GM12878 (cell line): ENCODE data around the gene KCNA3. TPM values are rescaled to one million over a fixed set of nuclear protein-coding genes. Genes with fewer than 3 reads are reported as not detected.

Experiments used
- ATAC-seq: fragments of 200-7000 bp; cut with Tn5 transposase; 3 replicates; pipeline ENCODE4 v1.9.1; 2020; ENCODE audit warnings: mild to moderate bottlenecking, moderate library complexity
- BruUV-seq: library from RNA; stranded (reverse); fragments of 400-500 nt; replicated peaks from 2 replicates; lab custom pipeline; 2021; lab: Mats Ljungman, UMichigan
- CTCF ChIA-PET: fragments of 300-600 bp; sonication (Branson Sonifier 250); formaldehyde crosslinking; extraction: SDS; loops from one replicate; lab custom pipeline; 2021; ENCODE audit warnings: inconsistent platforms; lab: Yijun Ruan, JAX
- POLR2A ChIA-PET: fragments of 350-600 bp; formaldehyde crosslinking; extraction: SDS; loops from one replicate; lab custom pipeline; 2021; ENCODE audit warnings: inconsistent platforms; lab: Charles Lee
- RAD21 ChIA-PET: fragments of 300-600 bp; sonication (Branson Sonifier 250); formaldehyde crosslinking; loops from one replicate; lab custom pipeline; 2023; ENCODE audit warnings: antibody characterized with exemption; ENCODE audit not compliant: unreplicated experiment; lab: Charles Lee
- SMC1A ChIA-PET: fragments of 300-600 bp; sonication (Branson Sonifier 250); formaldehyde crosslinking; loops from one replicate; lab custom pipeline; 2023; ENCODE audit not compliant: unreplicated experiment, uncharacterized antibody; lab: Charles Lee
- DNase-seq: peaks from one replicate; pipeline ENCODE4 v3.0.0-alpha.2; 2011; ENCODE audit warnings: low read depth, low spot score
- FAIRE-seq: peaks from 3 replicates; lab custom pipeline; 2011; peaks lifted over from hg19 to GRCh38; lab: Jason Lieb, UNC
- H2AFZ ChIP-seq: 2 replicates; pipeline ENCODE4 v1.6.0; 2011; ENCODE audit warnings: low read depth, low read length, control low read depth; ENCODE audit not compliant: control insufficient read depth
- H3K27ac ChIP-seq: 2 replicates; pipeline ENCODE4 v1.5.1; 2011; ENCODE audit warnings: control low read depth; ENCODE audit not compliant: control insufficient read depth, insufficient read depth
- H3K27me3 ChIP-seq, 2 experiments: replicated peaks in 1 of 2; 2 replicates each; pipeline versions ENCODE4 v1.6.0 to v1.6.1; 2011; ENCODE audit warnings: low read length in 1 of 2; ENCODE audit not compliant: control insufficient read depth in 2 of 2, insufficient read depth in 2 of 2
- H3K36me3 ChIP-seq, 2 experiments: 2 replicates each; pipeline ENCODE4 v1.5.1; 2011; ENCODE audit warnings: low read length in 1 of 2; ENCODE audit not compliant: control insufficient read depth in 2 of 2, insufficient read depth in 2 of 2
- H3K4me1 ChIP-seq: 2 replicates; pipeline ENCODE4 v1.6.1; 2011; ENCODE audit warnings: mild to moderate bottlenecking, low read length, moderate library complexity, mixed read lengths; ENCODE audit not compliant: control insufficient read depth, insufficient read depth
- H3K4me2 ChIP-seq: 2 replicates; pipeline ENCODE4 v1.6.0; 2011; ENCODE audit warnings: control low read depth; ENCODE audit not compliant: control insufficient read depth, insufficient read depth
- H3K4me3 ChIP-seq: fragments of 200-600 bp; sonication (generic); 2 replicates; pipeline ENCODE4 v1.5.1; 2016
- H3K79me2 ChIP-seq: 2 replicates; pipeline ENCODE4 v1.6.0; 2011; ENCODE audit warnings: low read length; ENCODE audit not compliant: control insufficient read depth, insufficient read depth
- H3K9ac ChIP-seq: 2 replicates; pipeline ENCODE4 v1.8.0; 2011; ENCODE audit warnings: low read length, control low read depth, mixed read lengths; ENCODE audit not compliant: control insufficient read depth, insufficient read depth
- H3K9me3 ChIP-seq: replicated peaks from 3 replicates; pipeline ENCODE4 v1.5.1; 2011; ENCODE audit warnings: mild to moderate bottlenecking, low read length; ENCODE audit not compliant: control insufficient read depth, insufficient read depth
- H4K20me1 ChIP-seq: 2 replicates; pipeline ENCODE4 v1.6.0; 2011; ENCODE audit not compliant: control insufficient read depth, insufficient read depth
- ASH2L ChIP-seq: fragments of 300-600, 200-600 bp; sonication (generic); IDR thresholded peaks from 2 replicates; pipeline ENCODE4 v1.6.1; 2017; ENCODE audit warnings: low read depth, mild to moderate bottlenecking, borderline replicate concordance
- BCLAF1 ChIP-seq: fragments of 450-650 bp; IDR thresholded peaks from 2 replicates; pipeline ENCODE4 v1.6.1; 2017; ENCODE audit warnings: antibody characterized with exemption, mild to moderate bottlenecking, moderate library complexity
- EGR1 ChIP-seq, 2 experiments: IDR thresholded peaks; 1 replicate in 1 of 2; 2 replicates in 1 of 2; pipeline ENCODE4 v1.6.1; 2011 to 2012; ENCODE audit warnings: low read depth in 2 of 2, low read length in 2 of 2, borderline replicate concordance in 1 of 2, mild to moderate bottlenecking in 1 of 2, moderate library complexity in 1 of 2
- HCFC1 ChIP-seq: fragments of 150-350 bp; IDR thresholded peaks from 2 replicates; pipeline ENCODE4 v1.6.1; 2014; ENCODE audit warnings: low read length
- HDAC2 ChIP-seq: fragments of 200-600 bp; sonication (generic); IDR thresholded peaks from 2 replicates; pipeline ENCODE4 v1.6.1; 2017
- NFIC ChIP-seq: IDR thresholded peaks from 2 replicates; pipeline ENCODE4 v1.6.1; 2012; ENCODE audit warnings: low read depth, mild to moderate bottlenecking, inconsistent platforms, low read length, moderate library complexity
- PBX3 ChIP-seq: IDR thresholded peaks from 2 replicates; pipeline ENCODE4 v1.6.1; 2011; ENCODE audit warnings: mild to moderate bottlenecking, low read depth, low read length, moderate library complexity; ENCODE audit not compliant: insufficient replicate concordance
- RUNX3 ChIP-seq: IDR thresholded peaks from 2 replicates; pipeline ENCODE4 v1.6.1; 2012; ENCODE audit warnings: low read length, inconsistent platforms
- SUZ12 ChIP-seq: fragments of 200-600 bp; sonication (generic); IDR thresholded peaks from one replicate; pipeline ENCODE4 v1.6.1; 2018; ENCODE audit warnings: antibody characterized with exemption, mild to moderate bottlenecking; ENCODE audit not compliant: unreplicated experiment
- ZNF384 ChIP-seq: IDR thresholded peaks from 2 replicates; pipeline ENCODE4 v1.6.1; 2012; ENCODE audit warnings: low read depth, mild to moderate bottlenecking, low read length, improper control_type of control experiment, borderline replicate concordance
- WGBS: methylation state at CpG from one replicate; pipeline ENCODE4 v1.1.6; 2016; ENCODE audit warnings: low lambda C conversion rate; ENCODE audit not compliant: insufficient replicate concordance, insufficient coverage; ENCODE audit errors: missing lambda C conversion rate; 5-methylcytosine and 5-hydroxymethylcytosine counted together
- in situ Hi-C: fragments of 300-500 bp; cut with MboI; formaldehyde crosslinking; loops from 9 replicates; pipeline ENCODE4 v1.14.3; 2018; ENCODE audit warnings: mixed read lengths
- intact Hi-C: fragments of 100-400 bp; cut with micrococcal nuclease; formaldehyde crosslinking; loops from one replicate; pipeline ENCODE4 v1.14.2; 2022; ENCODE audit not compliant: unreplicated experiment
- polyA plus RNA-seq, 11 experiments: library from polyadenylated mRNA; depleted of rRNA in 4 of 11; unstranded in 6 of 11; stranded (reverse) in 5 of 11; fragments of >200 nt; fragmentation: Nextera tagmentation in 4 of 11; fragmentation: Illumina TruSeq in 1 of 11; extraction: Ambion mirVana in 4 of 11; extraction: Trizol in 1 of 11; gene quantifications; 1 replicate in 1 of 11; 2 replicates in 10 of 11; pipeline versions ENCODE4 v1.2.1 to v1.2.3, GENCODE V29; 2011 to 2016; ENCODE audit warnings: inconsistent platforms in 2 of 11, missing spikeins in 2 of 11, low read depth in 1 of 11
- total RNA-seq, 4 experiments: library from RNA; depleted of rRNA in 3 of 4; stranded (reverse); fragments of >200 nt in 3 of 4; fragmentation: Illumina TruSeq in 1 of 4; extraction: Trizol in 1 of 4; gene quantifications; 2 replicates each; pipeline versions ENCODE4 v1.2.1 to v1.2.3, GENCODE V29; 2013 to 2021

Gene KCNA3
- total and polyA plus RNA-seq, 10 of the 15 experiments (the other 5 are each of a cell fraction or from before 2014, with no cell fraction given), result 0.10 to 3.3 (median 1.7) TPM

DNA sequence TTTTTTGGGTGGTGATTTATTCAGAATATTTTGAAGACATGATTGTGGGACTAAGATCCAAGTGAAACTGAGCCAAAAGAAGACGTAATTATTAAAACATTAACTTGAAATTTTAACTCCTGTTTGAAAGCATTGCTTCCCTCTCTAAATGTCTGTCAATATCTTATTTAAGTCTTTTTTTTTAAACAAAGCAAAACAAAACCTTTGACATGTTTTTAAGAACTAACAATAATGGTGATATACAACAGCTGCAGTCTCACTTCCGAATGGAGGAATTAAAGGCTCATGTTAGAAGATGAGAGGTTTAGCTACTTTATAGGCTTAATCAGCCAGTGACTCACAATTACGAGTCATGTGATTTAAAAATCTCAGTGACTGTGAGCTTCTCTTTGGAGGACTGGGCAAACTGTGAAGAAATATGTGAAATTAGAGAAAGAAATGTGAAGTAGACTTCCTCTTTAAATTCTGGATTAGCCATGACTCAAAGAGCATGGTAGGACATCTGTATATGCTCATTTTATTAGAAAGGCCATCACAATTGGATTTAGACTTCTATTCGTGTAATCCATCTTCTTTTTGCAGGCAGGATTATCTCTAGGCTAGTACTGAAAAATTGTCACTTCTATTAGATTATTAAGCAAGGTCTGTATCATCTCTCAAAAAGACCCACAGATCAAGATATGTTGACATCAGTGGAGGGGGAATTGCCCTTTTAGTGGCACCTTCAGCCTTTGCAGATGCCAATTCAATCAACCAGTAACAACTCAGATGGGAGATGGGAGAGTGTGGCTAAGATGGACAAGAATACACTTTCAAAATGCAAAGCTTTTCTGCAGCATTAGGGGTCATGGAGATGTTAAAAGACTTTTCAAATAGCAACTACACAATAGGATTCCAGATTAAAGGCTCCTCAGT is 28.7 kb downstream of the KCNA3 start:
- intact Hi-C loops, result no loop called here

GRCh38 chr1:110645211-110645610 is 29.5 kb downstream of the KCNA3 start:
- no peak overlapping the region for H3K9ac ChIP-seq
- no peaks in the 10 kb centered on the region for H3K27me3 ChIP-seq
- SMC1A ChIA-PET, result interaction anchor here (0.6 to 12.5 kb wide), 13 partner anchors 11 to 313 kb away, joined by 3 to 144 read pairs (median 3); no protein-coding TSS in a partner anchor
- H3K4me1 ChIP-seq, result peaks cover 23% of the 10 kb centered on the region
- in situ Hi-C loops, result no loop called here
- no peak for FAIRE-seq
- ATAC-seq, result peak; percentile 52
- no peaks in the 10 kb centered on the region for H4K20me1 ChIP-seq
- no peak overlapping the region for H3K4me2 ChIP-seq
- RAD21 ChIA-PET, result interaction anchor here (0.7 to 7.0 kb wide), 9 partner anchors 9 to 226 kb away, joined by 3 to 82 read pairs (median 4); no protein-coding TSS in a partner anchor
- POLR2A ChIA-PET, result interaction anchor here (3.2 kb wide), 1 partner anchor 11 kb away, joined by 23 read pairs; no protein-coding TSS in a partner anchor
- no peaks in the 10 kb centered on the region for H3K36me3 ChIP-seq
- H3K27ac ChIP-seq, result no peak overlapping the region
- no peaks in the 10 kb centered on the region for H3K9me3 ChIP-seq
- DNase-seq, result no peak
- no peak overlapping the region for H2AFZ ChIP-seq
- intact Hi-C loops, result no loop called here
- no peaks in the 10 kb centered on the region for H3K79me2 ChIP-seq
- CTCF ChIA-PET, result interaction anchor here (0.9 to 9.8 kb wide), 9 partner anchors 11 to 437 kb away, joined by 3 to 60 read pairs (median 5); no protein-coding TSS in a partner anchor
- BruUV-seq, result no TSS peak
- H3K4me3 ChIP-seq, result no peak overlapping the region
- no peak for TF ChIP-seq EGR1 (IDR thresholded peaks at IDR 0.05; ENCODE audit: borderline replicate concordance in 1 of 2, low read depth in 2 of 2, low read length in 2 of 2)
- TF ChIP-seq HCFC1, result no peak
- TF ChIP-seq BCLAF1, result no peak
- TF ChIP-seq RUNX3, result peak; percentile 16; the same call in 1 of the 2 replicates
- TF ChIP-seq PBX3, result no peak
- no peak for TF ChIP-seq ZNF384
- TF ChIP-seq ASH2L, result no peak
- peak; percentile 46; the same call in 1 of the 2 replicates for TF ChIP-seq NFIC

More for the DNA sequence above, 28.7 kb downstream of the KCNA3 start:
- BruUV-seq, result no TSS peak
- no peak for FAIRE-seq
- in situ Hi-C loops, result no loop called here
- H3K27ac ChIP-seq, result no peak overlapping the region
- H3K27me3 ChIP-seq, result no peaks in the 10 kb centered on the region
- DNase-seq, result no peak
- SMC1A ChIA-PET, result interaction anchor here (0.9 to 12.5 kb wide), 7 partner anchors 12 to 312 kb away, joined by 3 to 144 read pairs (median 5); no protein-coding TSS in a partner anchor
- CTCF ChIA-PET, result interaction anchor here (0.9 to 9.8 kb wide), 7 partner anchors 12 to 138 kb away, joined by 3 to 60 read pairs (median 7); no protein-coding TSS in a partner anchor
- no peak for TF ChIP-seq HDAC2
- TF ChIP-seq SUZ12, result no peak
- no peak for ATAC-seq
- H3K4me2 ChIP-seq, result no peak overlapping the region
- RAD21 ChIA-PET, result interaction anchor here (1.0 to 7.0 kb wide), 5 partner anchors 10 to 229 kb away, joined by 3 to 82 read pairs (median 4); no protein-coding TSS in a partner anchor
- no peak overlapping the region for H2AFZ ChIP-seq
- no peaks in the 10 kb centered on the region for H3K36me3 ChIP-seq
- peaks cover 23% of the 10 kb centered on the region for H3K4me1 ChIP-seq
- H4K20me1 ChIP-seq, result no peaks in the 10 kb centered on the region
- H3K4me3 ChIP-seq, result no peak overlapping the region
- 37% methylated on average over 4 of the region's 4 CpGs for WGBS
- POLR2A ChIA-PET, result interaction anchor here (3.2 kb wide), 1 partner anchor 11 kb away, joined by 23 read pairs; no protein-coding TSS in a partner anchor
- no peaks in the 10 kb centered on the region for H3K79me2 ChIP-seq
- no peak overlapping the region for H3K9ac ChIP-seq
- H3K9me3 ChIP-seq, result no peaks in the 10 kb centered on the region
